AG09319 (cell line): ENCODE measurements around the gene TAB3.

Experiments
- DNase-seq: peaks from one replicate; pipeline ENCODE4 v3.0.0-alpha.2; 2010; ENCODE audit warnings: low read depth; ENCODE audit errors: extremely low read depth
- CTCF ChIP-seq: IDR thresholded peaks from 2 replicates; pipeline ENCODE4 v1.5.1; 2011; ENCODE audit warnings: low read depth, mild to moderate bottlenecking, inconsistent platforms, low read length, moderate library complexity

The TAB3 gene

GRCh38 chrX:30822764-30823163, 66.3 kb downstream of the TAB3 start:
- TF ChIP-seq CTCF: no peak
- DNase-seq: no peak

- TF ChIP-seq CTCF: no peak
- DNase-seq: no peak
These were observed 66.9 kb downstream of the TAB3 start for GRCh38 chrX:30822068-30822681.

- no peak for DNase-seq
- no peak for TF ChIP-seq CTCF
These were observed 67.9 kb downstream of the TAB3 start for GRCh38 chrX:30821116-30821515.

GRCh38 chrX:30819080-30819479, 70.0 kb downstream of the TAB3 start:
- TF ChIP-seq CTCF: no peak

GRCh38 chrX:30816079-30816478, 73.0 kb downstream of the TAB3 start:
- no peak for DNase-seq
- TF ChIP-seq CTCF: no peak

More at GRCh38 chrX:30819080-30819479, 70.0 kb downstream of the TAB3 start:
- DNase-seq: no peak

- no peak for TF ChIP-seq CTCF
- DNase-seq: no peak
These were observed 74.1 kb downstream of the TAB3 start for GRCh38 chrX:30814978-30815377.

GRCh38 chrX:30812326-30812725, 76.7 kb downstream of the TAB3 start:
- no peak for TF ChIP-seq CTCF

More at GRCh38 chrX:30812326-30812725, 76.7 kb downstream of the TAB3 start:
- DNase-seq: no peak
